ENCODE results near the gene CACNB1. TPM values are rescaled to one million over a fixed set of nuclear protein-coding genes. Genes with fewer than 3 reads are reported as not detected.

Gene CACNB1
- total RNA-seq, 4 donors from 2014 or later: 7.9 to 32.9 (median 17.1) TPM

DNA sequence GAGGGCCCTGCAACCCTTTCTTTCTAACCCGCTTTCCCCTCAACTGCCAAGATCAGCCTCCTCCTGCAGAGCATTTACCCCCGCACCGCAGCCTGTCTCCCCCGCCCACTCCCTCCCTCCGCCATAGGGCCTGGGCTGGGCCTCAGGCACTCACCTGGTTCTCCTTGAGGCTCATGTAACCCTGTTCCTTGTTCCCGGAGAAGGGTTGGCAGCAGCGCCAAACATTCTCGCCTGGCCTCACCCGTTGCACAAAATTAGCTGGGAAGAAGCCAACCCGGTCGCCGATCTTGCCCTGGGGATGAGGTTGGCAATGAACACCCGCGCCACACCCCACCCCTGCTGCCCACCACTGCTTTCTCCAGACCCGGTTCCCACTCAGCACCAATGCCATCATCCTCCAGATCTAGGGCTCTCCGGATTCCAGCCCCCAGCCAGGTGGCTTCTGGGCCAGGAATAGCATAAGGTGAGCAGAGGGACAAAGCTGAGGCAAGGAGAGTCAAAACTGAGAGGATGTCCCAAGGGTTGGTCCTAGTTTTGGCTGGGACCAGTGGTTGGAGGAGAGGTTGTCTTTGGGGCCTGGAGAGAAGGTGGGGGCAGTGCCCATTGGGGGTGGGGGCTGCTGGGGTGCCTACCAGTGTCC, 15.5 kb upstream of the CACNB1 start:
- Histone ChIP-seq H3K4me1 (peaks cover 54% of the 10 kb centered on the region), H3K36me3 (no peaks in the 10 kb centered on the region), H3K27ac (peak overlapping the region; percentile 70), H3K27me3 (peaks cover 6% of the 10 kb centered on the region), H3K9me3 (no peaks in the 10 kb centered on the region), H3K4me3 (no peak overlapping the region)
- TF ChIP-seq EP300 (IDR thresholded peaks at IDR 0.05) (no peak), POLR2AphosphoS5 (IDR thresholded peaks at IDR 0.05) (peak in 1 of 3 donors; percentile 14)
- DNase-seq (ENCODE audit: low spot score in 2 of 2): no peak
- 39% methylated on average over 16 of the region's 16 CpGs for WGBS

DNA sequence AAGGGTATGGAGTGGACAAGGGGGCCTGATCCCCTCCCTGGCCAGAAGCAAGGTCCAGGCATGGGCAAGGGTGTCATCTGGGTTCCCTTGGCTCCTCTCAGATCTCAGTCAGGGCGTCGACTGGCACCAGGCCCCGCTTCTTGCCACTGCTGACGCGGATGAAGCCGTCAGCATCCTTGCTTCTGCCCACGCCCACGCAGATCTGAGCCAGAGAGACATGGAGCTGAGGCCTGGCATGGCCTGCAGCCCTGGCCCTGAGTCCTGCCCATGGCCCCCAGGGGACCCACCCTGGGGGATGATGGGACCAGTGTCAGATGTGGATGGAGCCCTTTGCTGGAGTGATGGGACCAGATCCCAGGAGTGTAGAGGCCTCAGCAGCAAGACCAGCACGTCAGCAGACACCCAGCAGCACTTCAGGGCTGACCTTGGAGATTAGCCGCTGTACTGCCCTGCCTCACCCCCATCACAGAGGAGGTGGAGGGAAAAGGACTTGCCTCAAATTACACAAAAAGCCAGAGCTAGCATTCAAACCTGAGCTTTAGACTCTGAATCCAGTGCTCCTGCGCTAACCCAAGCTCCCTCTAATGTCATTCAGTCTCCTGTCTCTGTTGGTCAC, 14.8 kb upstream of the CACNB1 start:
- Histone ChIP-seq H3K9me3 (no peaks in the 10 kb centered on the region), H3K27me3 (no peaks in the 10 kb centered on the region), H3K4me3 (no peak overlapping the region), H3K36me3 (no peaks in the 10 kb centered on the region), H3K27ac (peak overlapping the region; percentile 70), H3K4me1 (peaks cover 57% of the 10 kb centered on the region)
- TF ChIP-seq EP300 (IDR thresholded peaks at IDR 0.05) (no peak), POLR2AphosphoS5 (IDR thresholded peaks at IDR 0.05) (no peak), POLR2A (IDR thresholded peaks at IDR 0.05) (no peak)
- TF ChIP-seq, protein P1, sequence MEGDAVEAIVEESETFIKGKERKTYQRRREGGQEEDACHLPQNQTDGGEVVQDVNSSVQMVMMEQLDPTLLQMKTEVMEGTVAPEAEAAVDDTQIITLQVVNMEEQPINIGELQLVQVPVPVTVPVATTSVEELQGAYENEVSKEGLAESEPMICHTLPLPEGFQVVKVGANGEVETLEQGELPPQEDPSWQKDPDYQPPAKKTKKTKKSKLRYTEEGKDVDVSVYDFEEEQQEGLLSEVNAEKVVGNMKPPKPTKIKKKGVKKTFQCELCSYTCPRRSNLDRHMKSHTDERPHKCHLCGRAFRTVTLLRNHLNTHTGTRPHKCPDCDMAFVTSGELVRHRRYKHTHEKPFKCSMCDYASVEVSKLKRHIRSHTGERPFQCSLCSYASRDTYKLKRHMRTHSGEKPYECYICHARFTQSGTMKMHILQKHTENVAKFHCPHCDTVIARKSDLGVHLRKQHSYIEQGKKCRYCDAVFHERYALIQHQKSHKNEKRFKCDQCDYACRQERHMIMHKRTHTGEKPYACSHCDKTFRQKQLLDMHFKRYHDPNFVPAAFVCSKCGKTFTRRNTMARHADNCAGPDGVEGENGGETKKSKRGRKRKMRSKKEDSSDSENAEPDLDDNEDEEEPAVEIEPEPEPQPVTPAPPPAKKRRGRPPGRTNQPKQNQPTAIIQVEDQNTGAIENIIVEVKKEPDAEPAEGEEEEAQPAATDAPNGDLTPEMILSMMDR (IDR thresholded peaks at IDR 0.05): no peak
- no peak for DNase-seq (ENCODE audit: low spot score in 2 of 2)
- WGBS: 36% methylated on average over 10 of the region's 11 CpGs

DNA sequence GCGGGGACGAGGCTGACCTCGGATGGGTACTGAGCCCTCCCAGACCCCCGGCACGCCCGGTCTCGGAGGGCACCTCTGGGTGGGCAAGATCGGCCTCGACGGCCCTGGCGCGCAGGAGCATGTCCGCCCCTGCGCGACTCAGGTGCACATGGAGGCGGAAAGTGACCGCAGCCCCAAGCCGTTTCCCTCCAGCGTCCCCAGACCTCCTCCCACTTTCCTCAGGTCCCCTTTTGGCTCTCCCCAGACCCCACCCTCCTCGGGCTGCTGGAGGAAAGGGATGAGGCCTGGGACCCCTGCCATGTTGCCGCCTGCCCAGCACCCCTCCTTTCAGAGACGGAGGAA, 12.6 kb upstream of the CACNB1 start:
- Histone ChIP-seq H3K9me3 (no peaks in the 10 kb centered on the region), H3K27ac (peak overlapping the region; percentile 66), H3K27me3 (no peaks in the 10 kb centered on the region), H3K4me1 (peaks cover 61% of the 10 kb centered on the region), H3K4me3 (peak overlapping the region; percentile 37), H3K36me3 (peaks cover 3% of the 10 kb centered on the region)
- DNase-seq (ENCODE audit: low spot score in 2 of 2): no peak
- WGBS: 31% methylated on average over 7 of the region's 22 CpGs
- TF ChIP-seq EP300 (IDR thresholded peaks at IDR 0.05): no peak

DNA sequence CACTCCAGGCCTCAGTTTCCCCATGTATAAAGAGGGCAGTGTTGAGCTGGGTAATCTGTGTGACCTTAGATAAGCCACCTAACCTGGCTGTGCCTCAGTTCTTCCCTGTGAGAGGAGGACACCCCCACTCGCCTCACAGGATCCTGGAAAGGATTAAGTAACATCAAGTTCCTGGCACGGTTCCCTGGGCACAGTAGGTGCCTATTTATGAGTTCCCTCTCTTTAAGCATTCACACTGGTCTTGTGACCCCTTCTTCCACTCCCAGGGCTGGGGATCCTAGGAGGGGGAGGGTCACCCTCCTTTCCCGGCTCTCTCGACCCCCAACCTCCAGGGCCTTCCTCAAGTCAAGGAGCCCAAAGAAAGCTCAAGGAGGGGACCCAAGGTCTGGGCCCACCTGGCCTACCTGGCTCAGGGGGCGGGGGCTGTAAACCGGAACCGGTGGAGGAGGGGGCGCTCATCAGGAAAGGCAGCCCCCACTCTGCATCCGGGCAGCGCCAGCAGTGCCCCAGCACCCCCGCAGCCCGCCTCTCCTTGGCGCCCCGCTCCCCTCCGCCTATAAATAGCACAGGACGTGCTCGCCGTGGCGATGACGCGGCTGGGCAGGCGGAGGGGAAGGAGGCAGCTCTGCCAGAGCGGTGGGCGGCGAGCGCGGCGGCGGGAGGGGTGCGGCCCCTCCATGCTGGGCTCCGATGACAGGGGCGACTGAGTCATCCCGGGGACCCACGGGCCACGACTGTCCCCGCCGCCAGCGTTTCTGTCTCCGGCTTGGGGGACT, 12.0 kb upstream of the CACNB1 start:
- TF ChIP-seq POLR2AphosphoS5 (IDR thresholded peaks at IDR 0.05) (no peak), POLR2A (IDR thresholded peaks at IDR 0.05) (peak in 1 of 2 donors; percentile 45)
- WGBS: 0% methylated on average over 8 of the region's 39 CpGs
- Histone ChIP-seq H3K9me3 (no peaks in the 10 kb centered on the region), H3K4me3 (peak overlapping the region; percentile 37), H3K36me3 (peaks cover 8% of the 10 kb centered on the region), H3K27ac (peak overlapping the region; percentile 66), H3K4me1 (peaks cover 61% of the 10 kb centered on the region), H3K27me3 (no peaks in the 10 kb centered on the region)
- peak in 1 of 2 donors; percentile 85 for DNase-seq (ENCODE audit: low spot score in 2 of 2)

DNA sequence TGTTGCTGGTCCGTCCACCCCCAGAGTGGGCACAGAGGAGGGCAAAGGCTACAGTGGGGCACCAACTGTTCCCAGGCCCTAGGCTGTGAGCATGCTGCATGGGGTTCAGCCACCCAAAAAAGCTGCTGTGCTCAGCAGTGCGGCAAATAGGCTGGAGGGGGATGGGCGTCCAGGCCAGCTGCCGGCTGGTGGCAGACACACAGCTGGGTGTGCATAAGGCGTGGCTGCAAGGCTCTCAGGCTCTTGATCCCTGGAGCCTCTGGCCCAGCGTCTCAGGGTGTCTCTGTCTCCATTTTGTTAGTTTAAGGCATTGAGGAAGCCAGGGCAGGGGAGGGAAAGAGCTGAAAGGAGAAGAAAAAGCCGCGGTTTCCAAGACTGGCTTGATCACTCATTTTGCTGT, 11.4 kb upstream of the CACNB1 start:
- peak overlapping the region; percentile 37 for H3K4me3 ChIP-seq
- H3K27me3 ChIP-seq: no peaks in the 10 kb centered on the region
- H3K27ac ChIP-seq: peak overlapping the region; percentile 66
- peaks cover 14% of the 10 kb centered on the region for H3K36me3 ChIP-seq
- no peak for TF ChIP-seq EP300 (IDR thresholded peaks at IDR 0.05)
- no peak for TF ChIP-seq POLR2A (IDR thresholded peaks at IDR 0.05)
- TF ChIP-seq, protein P1 (IDR thresholded peaks at IDR 0.05): no peak
- TF ChIP-seq POLR2AphosphoS5 (IDR thresholded peaks at IDR 0.05): no peak
- DNase-seq (ENCODE audit: low spot score in 2 of 2): no peak
- peaks cover 61% of the 10 kb centered on the region for H3K4me1 ChIP-seq
- H3K9me3 ChIP-seq: no peaks in the 10 kb centered on the region
- WGBS: 51% methylated on average over 7 of the region's 8 CpGs

DNA sequence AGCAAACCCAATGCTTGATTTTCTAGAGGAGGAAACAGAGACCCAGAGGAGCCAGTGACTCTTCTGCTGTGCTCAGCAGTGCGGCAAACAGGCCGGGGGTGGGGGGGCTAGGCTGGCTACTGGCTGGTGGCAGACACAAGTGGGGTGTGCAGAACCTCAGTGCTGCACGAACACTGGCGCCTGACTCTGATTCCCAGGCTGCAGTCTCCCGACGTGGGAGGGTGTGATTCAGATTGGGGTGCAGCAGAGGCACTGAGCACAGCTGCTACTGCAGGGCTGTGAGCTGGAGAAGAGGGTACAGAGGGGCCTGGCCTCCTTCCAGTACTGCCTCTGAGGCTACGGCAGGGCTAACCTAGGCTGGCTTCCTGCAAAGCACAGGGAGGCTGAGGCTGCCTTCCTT, 10.7 kb upstream of the CACNB1 start:
- Histone ChIP-seq H3K36me3 (peaks cover 22% of the 10 kb centered on the region), H3K9me3 (no peaks in the 10 kb centered on the region), H3K4me1 (peaks cover 58% of the 10 kb centered on the region), H3K27me3 (no peaks in the 10 kb centered on the region), H3K27ac (peak overlapping the region; percentile 66), H3K4me3 (no peak overlapping the region)
- TF ChIP-seq, protein P1 (IDR thresholded peaks at IDR 0.05): no peak
- no peak for TF ChIP-seq EP300 (IDR thresholded peaks at IDR 0.05)
- TF ChIP-seq POLR2AphosphoS5 (IDR thresholded peaks at IDR 0.05): no peak
- no peak for DNase-seq (ENCODE audit: low spot score in 2 of 2)
- 52% methylated on average over 3 of the region's 7 CpGs for WGBS
